SK-N-SH treated with all-trans-retinoic acid at 6 μM for 48 hours (cell line): ENCODE data around the gene DDOST.

Source experiments
- ATAC-seq: fragments of 200-7000 bp; cut with Tn5 transposase; 3 replicates; pipeline ENCODE4 v1.9.1; 2020; ENCODE audit warnings: mild to moderate bottlenecking, moderate library complexity
- ARNTL ChIP-seq: fragments of 450-650 bp; formaldehyde crosslinking; IDR thresholded peaks from 2 replicates; pipeline ENCODE4 v1.5.0; 2020; ENCODE audit warnings: low read depth, mild to moderate bottlenecking, moderate library complexity, borderline replicate concordance
- BACH2 ChIP-seq: fragments of 250-450 bp; sonication (Bioruptor Pico); IDR thresholded peaks from 2 replicates; pipeline ENCODE4 v1.9.0; 2021; ENCODE audit warnings: mild to moderate bottlenecking, borderline replicate concordance
- CREB5 ChIP-seq: fragments of 250-450 bp; sonication (Bioruptor Pico); IDR thresholded peaks from 2 replicates; pipeline ENCODE4 v1.5.1; 2020; ENCODE audit warnings: low read depth, mild to moderate bottlenecking, moderate library complexity
- CSDC2 ChIP-seq: fragments of 250-450 bp; sonication (Bioruptor Pico); IDR thresholded peaks from 2 replicates; pipeline ENCODE4 v1.5.0; 2020; ENCODE audit warnings: mild to moderate bottlenecking, moderate library complexity
- ESRRG ChIP-seq: fragments of 250-450 bp; sonication (Bioruptor Pico); IDR thresholded peaks from 2 replicates; pipeline ENCODE4 v1.6.1; 2021; ENCODE audit warnings: mild to moderate bottlenecking
- GLIS3 ChIP-seq: fragments of 250-450 bp; sonication (Bioruptor Pico); IDR thresholded peaks from 2 replicates; pipeline ENCODE4 v1.5.0; 2020; ENCODE audit warnings: mild to moderate bottlenecking, moderate library complexity
- ISL1 ChIP-seq: fragments of 250-450 bp; sonication (Bioruptor Pico); IDR thresholded peaks from 2 replicates; pipeline ENCODE4 v2.1.2; 2022; ENCODE audit warnings: mild to moderate bottlenecking, moderate library complexity
- OSR1 ChIP-seq: fragments of 250-450 bp; sonication (Bioruptor Pico); IDR thresholded peaks from 2 replicates; pipeline ENCODE4 v1.8.0; 2022; ENCODE audit warnings: moderate library complexity, mild to moderate bottlenecking, inconsistent platforms
- PATZ1 ChIP-seq: fragments of 250-450 bp; sonication (Bioruptor Pico); IDR thresholded peaks from 2 replicates; pipeline ENCODE4 v1.8.0; 2020; ENCODE audit warnings: mild to moderate bottlenecking, moderate library complexity, borderline replicate concordance
- POU6F1 ChIP-seq: fragments of 250-450 bp; sonication (Bioruptor Pico); IDR thresholded peaks from 2 replicates; pipeline ENCODE4 v1.8.0; 2021; ENCODE audit warnings: low read depth, mild to moderate bottlenecking, moderate library complexity, borderline replicate concordance
- PPARA ChIP-seq: fragments of 250-450 bp; sonication (Bioruptor Pico); IDR thresholded peaks from 2 replicates; pipeline ENCODE4 v1.5.0; 2020; ENCODE audit warnings: mild to moderate bottlenecking, borderline replicate concordance
- RARB ChIP-seq: fragments of 250-450 bp; sonication (Bioruptor Pico); IDR thresholded peaks from 2 replicates; pipeline ENCODE4 v1.8.0; 2021; ENCODE audit warnings: mild to moderate bottlenecking, moderate library complexity
- SNAI2 ChIP-seq: fragments of 250-450 bp; sonication (Bioruptor Pico); IDR thresholded peaks from 2 replicates; pipeline ENCODE4 v1.5.0; 2020; ENCODE audit warnings: mild to moderate bottlenecking, moderate library complexity
- TCF4 ChIP-seq: fragments of 250-450 bp; sonication (Bioruptor Pico); IDR thresholded peaks from 2 replicates; pipeline ENCODE4 v1.8.0; 2021; ENCODE audit warnings: mild to moderate bottlenecking, moderate library complexity, borderline replicate concordance
- TOX ChIP-seq: fragments of 250-450 bp; sonication (Bioruptor Pico); IDR thresholded peaks from 2 replicates; pipeline ENCODE4 v1.8.0; 2021; ENCODE audit warnings: mild to moderate bottlenecking, moderate library complexity, borderline replicate concordance
- TSHZ2 ChIP-seq: fragments of 250-450 bp; sonication (Bioruptor Pico); IDR thresholded peaks from 2 replicates; pipeline ENCODE4 v1.5.0; 2020; ENCODE audit warnings: mild to moderate bottlenecking, moderate library complexity
- ZC3H10 ChIP-seq: fragments of 250-450 bp; sonication (Bioruptor Pico); IDR thresholded peaks from 2 replicates; pipeline ENCODE4 v1.5.1; 2021; ENCODE audit warnings: mild to moderate bottlenecking, moderate library complexity
- ZFP3 ChIP-seq: fragments of 250-450 bp; sonication (Bioruptor Pico); IDR thresholded peaks from 2 replicates; pipeline ENCODE4 v1.5.0; 2020; ENCODE audit warnings: mild to moderate bottlenecking, moderate library complexity
- ZFP30 ChIP-seq: fragments of 450-650 bp; formaldehyde crosslinking; IDR thresholded peaks from 2 replicates; pipeline ENCODE4 v1.5.0; 2022; ENCODE audit warnings: mild to moderate bottlenecking, moderate library complexity
- ZNF565 ChIP-seq: fragments of 450-650 bp; formaldehyde crosslinking; conservative IDR thresholded peaks from 2 replicates; pipeline ENCODE4 v1.5.0; 2020; ENCODE audit warnings: low read depth, mild to moderate bottlenecking, moderate library complexity
- ZNF70 ChIP-seq: fragments of 450-650 bp; formaldehyde crosslinking; IDR thresholded peaks from 2 replicates; pipeline ENCODE4 v1.5.0; 2020; ENCODE audit warnings: mild to moderate bottlenecking, moderate library complexity
- ZNF8 ChIP-seq: fragments of 450-650 bp; formaldehyde crosslinking; IDR thresholded peaks from 2 replicates; pipeline ENCODE4 v1.5.0; 2020; ENCODE audit warnings: mild to moderate bottlenecking, moderate library complexity
- TF ChIP-seq, protein P1 (sequence below): fragments of 250-450 bp; sonication (Bioruptor Pico); IDR thresholded peaks from 2 replicates; pipeline ENCODE4 v1.5.1; 2021; ENCODE audit warnings: mild to moderate bottlenecking, moderate library complexity

The DDOST gene

GRCh38 chr1:20701847-20702246 is 40.7 kb upstream of the DDOST start:
- TF ChIP-seq ZNF70 (CRISPR knock-in tag) (no peak), TCF4 (CRISPR knock-in tag) (no peak), POU6F1 (CRISPR knock-in tag) (no peak), TOX (CRISPR knock-in tag) (no peak), ZC3H10 (CRISPR knock-in tag) (no peak), ESRRG (CRISPR knock-in tag) (no peak), PPARA (no peak), ZNF8 (no peak), ZFP3 (CRISPR knock-in tag) (no peak), ISL1 (no peak), TSHZ2 (no peak), ZFP30 (CRISPR knock-in tag) (no peak), CSDC2 (CRISPR knock-in tag) (no peak), CREB5 (CRISPR knock-in tag) (no peak)
- TF ChIP-seq, protein P1, sequence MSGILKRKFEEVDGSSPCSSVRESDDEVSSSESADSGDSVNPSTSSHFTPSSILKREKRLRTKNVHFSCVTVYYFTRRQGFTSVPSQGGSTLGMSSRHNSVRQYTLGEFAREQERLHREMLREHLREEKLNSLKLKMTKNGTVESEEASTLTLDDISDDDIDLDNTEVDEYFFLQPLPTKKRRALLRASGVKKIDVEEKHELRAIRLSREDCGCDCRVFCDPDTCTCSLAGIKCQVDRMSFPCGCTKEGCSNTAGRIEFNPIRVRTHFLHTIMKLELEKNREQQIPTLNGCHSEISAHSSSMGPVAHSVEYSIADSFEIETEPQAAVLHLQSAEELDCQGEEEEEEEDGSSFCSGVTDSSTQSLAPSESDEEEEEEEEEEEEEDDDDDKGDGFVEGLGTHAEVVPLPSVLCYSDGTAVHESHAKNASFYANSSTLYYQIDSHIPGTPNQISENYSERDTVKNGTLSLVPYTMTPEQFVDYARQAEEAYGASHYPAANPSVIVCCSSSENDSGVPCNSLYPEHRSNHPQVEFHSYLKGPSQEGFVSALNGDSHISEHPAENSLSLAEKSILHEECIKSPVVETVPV (CRISPR knock-in tag) = no peak
- no peak for ATAC-seq

DNA sequence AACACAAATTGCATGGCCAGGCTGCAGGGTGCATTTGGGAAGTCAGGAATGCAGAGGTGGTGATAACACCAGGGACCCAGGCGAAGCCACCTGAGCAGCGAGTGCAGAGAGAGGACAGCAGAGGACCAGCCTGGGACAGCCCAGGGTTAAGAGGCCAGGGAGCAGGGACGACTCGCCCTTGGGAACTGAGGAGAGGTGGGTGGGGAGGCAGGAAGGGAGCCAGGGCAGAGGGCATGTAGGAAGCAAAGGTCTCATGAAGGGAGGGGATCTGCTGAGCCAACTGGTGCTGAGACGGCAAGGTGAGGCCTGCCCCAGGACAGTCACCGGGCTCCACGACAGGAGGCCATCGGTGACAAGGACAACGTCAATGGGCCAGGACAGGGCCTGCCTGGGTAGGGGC is 40.3 kb upstream of the DDOST start:
- no peak for ATAC-seq
- TF ChIP-seq TOX (CRISPR knock-in tag) = no peak
- no peak for TF ChIP-seq GLIS3 (CRISPR knock-in tag)
- TF ChIP-seq ARNTL (CRISPR knock-in tag) = no peak
- no peak for TF ChIP-seq CREB5 (CRISPR knock-in tag)
- no peak for TF ChIP-seq ZC3H10 (CRISPR knock-in tag)
- no peak for TF ChIP-seq ESRRG (CRISPR knock-in tag)
- TF ChIP-seq ZNF565 (CRISPR knock-in tag) = no peak
- TF ChIP-seq PATZ1 (CRISPR knock-in tag) = no peak
- TF ChIP-seq, protein P1 (CRISPR knock-in tag) = no peak
- TF ChIP-seq CSDC2 (CRISPR knock-in tag) = no peak
- no peak for TF ChIP-seq ZNF70 (CRISPR knock-in tag)
- no peak for TF ChIP-seq TSHZ2
- no peak for TF ChIP-seq ZNF8
- TF ChIP-seq SNAI2 = no peak
- TF ChIP-seq RARB = no peak
- no peak for TF ChIP-seq PPARA
- no peak for TF ChIP-seq BACH2 (CRISPR knock-in tag)
- TF ChIP-seq ISL1 = no peak
- TF ChIP-seq OSR1 (CRISPR knock-in tag) = no peak
